D721Med (cell line): ENCODE measurements around the gene NACC2.

ENCODE experiments used
- DNase-seq: peaks from one replicate; pipeline ENCODE4 v3.0.0; 2011; ENCODE audit warnings: low spot score; ENCODE audit not compliant: insufficient read length
- FAIRE-seq: peaks from 2 replicates; lab custom pipeline; 2011; peaks lifted over from hg19 to GRCh38; lab: Jason Lieb, UNC
- TF ChIP-seq, protein P1 (sequence below): IDR thresholded peaks from 2 replicates; pipeline ENCODE4 v1.5.1; 2012; ENCODE audit warnings: mild to moderate bottlenecking, control low read depth; ENCODE audit not compliant: insufficient read depth; ENCODE audit errors: missing control alignments

NACC2 gene

GRCh38 chr9:136098844-136099243, 3.8 kb upstream of the NACC2 start:
- no peak for DNase-seq
- TF ChIP-seq, protein P1, sequence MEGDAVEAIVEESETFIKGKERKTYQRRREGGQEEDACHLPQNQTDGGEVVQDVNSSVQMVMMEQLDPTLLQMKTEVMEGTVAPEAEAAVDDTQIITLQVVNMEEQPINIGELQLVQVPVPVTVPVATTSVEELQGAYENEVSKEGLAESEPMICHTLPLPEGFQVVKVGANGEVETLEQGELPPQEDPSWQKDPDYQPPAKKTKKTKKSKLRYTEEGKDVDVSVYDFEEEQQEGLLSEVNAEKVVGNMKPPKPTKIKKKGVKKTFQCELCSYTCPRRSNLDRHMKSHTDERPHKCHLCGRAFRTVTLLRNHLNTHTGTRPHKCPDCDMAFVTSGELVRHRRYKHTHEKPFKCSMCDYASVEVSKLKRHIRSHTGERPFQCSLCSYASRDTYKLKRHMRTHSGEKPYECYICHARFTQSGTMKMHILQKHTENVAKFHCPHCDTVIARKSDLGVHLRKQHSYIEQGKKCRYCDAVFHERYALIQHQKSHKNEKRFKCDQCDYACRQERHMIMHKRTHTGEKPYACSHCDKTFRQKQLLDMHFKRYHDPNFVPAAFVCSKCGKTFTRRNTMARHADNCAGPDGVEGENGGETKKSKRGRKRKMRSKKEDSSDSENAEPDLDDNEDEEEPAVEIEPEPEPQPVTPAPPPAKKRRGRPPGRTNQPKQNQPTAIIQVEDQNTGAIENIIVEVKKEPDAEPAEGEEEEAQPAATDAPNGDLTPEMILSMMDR = no peak
- no peak for FAIRE-seq

DNA sequence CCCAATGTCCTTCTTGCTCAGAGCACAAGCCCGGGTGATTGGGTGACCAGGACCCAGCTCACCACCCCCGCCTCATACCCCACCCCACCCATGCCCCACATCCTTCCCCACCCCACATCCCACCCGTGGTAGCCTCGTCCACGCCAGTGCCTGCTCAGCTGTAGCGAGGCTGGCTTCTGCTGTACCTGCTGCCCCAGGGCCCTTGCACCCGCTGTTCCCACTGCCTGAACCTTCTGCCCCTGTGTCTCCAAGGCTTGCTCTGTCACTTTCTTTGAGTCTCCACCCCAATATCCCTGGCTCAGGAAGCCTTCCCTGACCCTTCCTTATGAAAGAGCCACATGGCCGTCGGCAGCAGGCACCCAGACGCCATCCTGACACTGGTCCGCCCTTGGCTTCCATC, 3.1 kb upstream of the NACC2 start:
- FAIRE-seq (no peak), DNase-seq (no peak)
- TF ChIP-seq, protein P1 = no peak

DNA sequence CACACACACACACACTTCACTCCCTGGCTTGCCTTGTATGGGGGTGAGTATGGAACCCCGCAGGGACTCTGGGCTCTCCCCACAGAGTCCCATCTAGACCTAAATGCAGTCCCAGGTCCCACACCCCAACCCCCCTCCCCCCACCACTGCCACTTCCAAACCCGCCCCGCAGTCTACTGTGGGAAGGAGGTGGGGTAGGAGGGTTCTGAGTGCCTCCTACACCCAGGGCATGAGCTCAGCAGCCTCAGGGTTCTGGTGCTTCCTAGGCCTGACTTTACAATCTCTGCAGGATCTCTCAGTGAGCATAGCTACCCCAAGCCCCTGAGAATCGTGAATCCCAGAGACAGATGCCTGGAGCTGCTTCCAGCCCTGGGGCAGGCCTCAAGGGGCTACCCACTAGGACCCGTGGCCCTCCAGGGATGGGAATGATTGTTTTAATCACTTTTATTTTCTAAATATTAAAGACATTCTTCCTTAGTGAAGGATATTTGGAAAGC, 1.5 kb upstream of the NACC2 start:
- TF ChIP-seq, protein P1 = no peak
- no peak for DNase-seq
- FAIRE-seq = no peak

DNA sequence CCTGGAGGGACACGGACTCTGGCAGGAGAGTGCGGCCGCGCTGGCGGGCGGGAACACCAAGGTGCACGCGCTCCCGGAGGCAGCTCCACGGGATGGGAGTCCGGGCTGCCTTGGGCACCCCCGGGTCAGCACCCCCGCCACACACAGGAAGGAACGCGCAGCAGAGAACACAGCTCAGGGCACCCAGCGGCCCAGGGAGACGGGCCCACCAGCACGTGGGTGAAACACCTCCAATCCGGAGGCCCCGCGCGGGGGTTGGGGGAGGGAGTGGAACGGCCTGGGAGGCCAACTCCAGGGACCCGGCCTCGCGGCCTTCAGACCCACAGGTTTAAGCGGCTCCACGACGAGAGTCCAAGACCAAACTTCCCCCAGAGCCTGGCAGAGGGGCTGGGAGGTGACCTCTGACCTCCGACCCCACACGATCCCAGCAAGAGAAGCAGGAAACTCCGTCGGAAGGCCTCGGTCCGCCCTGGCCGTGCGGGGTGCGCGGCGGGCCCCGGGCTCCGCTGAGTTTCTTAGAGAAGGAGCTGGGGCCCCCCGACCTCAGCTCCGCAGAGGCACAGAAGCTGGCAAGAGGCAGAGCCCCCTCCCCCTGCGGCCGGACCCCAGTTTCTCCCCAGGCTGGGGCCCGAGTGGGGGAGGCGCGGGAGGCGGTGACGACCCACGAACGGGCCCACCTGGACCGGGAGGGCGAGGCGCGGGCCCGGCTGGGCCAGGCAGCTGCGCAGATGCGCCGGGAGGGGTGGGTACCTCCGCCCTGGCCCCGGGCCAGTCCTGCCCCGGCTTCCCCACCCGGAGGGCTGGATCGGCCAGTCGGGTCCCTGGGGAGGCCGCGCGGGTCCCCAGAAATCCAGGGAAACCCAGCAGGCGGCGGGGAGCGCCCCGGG, 851 bp downstream of the NACC2 start:
- no peak for DNase-seq
- TF ChIP-seq, protein P1 = no peak
- FAIRE-seq = no peak

DNA sequence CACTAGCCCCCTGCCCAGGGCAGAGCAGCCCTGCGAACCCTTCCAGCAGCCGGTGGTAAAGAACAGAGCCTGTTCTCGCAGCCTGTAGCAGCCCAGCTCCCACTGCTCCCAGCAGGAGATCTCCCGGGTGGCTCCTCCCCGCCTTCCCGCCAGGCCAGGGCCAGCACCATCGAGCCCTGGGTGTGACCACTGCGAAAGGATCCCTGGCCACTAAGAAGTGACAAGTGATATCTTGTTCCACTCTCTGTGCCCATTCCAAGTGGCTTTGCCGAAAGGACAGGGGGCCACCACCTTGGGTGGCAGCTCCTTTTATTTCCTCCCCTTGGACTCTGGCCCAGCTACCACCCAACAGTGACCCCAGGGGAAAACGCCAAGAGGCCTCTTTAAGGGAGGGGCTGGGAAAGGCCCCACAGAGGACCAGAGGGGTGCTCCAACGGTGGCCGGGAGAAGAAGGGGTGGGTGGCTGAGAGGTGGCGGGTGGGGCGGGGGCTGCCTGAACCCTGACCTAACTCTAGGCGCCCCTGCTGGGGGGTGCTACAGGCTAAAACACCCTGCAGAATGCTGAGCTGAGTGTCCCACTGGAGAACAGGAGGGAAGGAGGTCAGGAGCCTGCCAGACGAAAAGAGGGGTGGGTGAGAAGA, 1.6 kb downstream of the NACC2 start:
- TF ChIP-seq, protein P1 = no peak
- DNase-seq = no peak
- no peak for FAIRE-seq

DNA sequence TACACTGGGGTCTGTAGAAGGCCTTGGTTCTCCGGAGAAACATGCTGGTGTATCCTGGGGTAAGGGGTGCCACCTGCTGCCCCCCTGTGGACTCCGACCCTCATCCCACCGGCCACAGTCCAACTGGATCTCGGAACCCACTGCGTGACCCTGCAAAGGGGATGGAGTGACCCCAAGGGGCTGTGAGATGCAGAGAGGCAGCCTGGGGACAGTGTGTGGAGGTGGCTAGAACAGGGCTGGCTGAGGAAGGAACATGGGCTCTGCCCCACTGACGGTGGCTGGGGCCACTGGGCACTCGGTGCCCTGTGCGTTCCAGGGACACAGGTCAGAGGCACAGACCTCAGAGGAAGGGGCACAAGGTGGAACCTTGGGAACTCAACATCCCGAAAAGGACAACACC, 2.3 kb downstream of the NACC2 start:
- DNase-seq (no peak), FAIRE-seq (no peak)
- TF ChIP-seq, protein P1 = no peak

DNA sequence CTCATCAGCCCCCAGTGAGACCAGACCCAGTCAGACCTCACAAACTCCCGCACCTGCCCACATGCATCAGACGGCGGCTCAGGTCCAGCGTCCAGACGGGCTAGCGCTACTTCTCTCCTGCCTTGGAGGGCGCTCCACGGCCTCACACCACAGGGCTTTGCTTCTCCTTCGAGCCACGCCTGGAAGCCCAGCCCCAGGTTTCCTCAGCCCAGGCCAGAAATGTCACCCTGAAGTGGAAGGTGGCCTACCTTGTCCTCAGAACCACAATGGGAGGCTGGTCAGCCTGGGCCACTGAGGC, 2.8 kb downstream of the NACC2 start:
- no peak for FAIRE-seq
- no peak for DNase-seq
- TF ChIP-seq, protein P1 = no peak
